ENCODE measurements around the gene NLN.

NLN gene

GRCh38 chr5:65704621-65705239, 17.3 kb upstream of the NLN start:
- Histone ChIP-seq H3K36me3 (peaks cover 72% of the 10 kb centered on the region), H3K9me3 (peaks cover 4% of the 10 kb centered on the region), H3K4me3 (ENCODE audit: low read depth in 1 of 2, low read length in 1 of 2) (no peak overlapping the region), H3K4me1 (ENCODE audit: control insufficient read depth in 1 of 2, insufficient read depth in 1 of 2, low read depth in 1 of 2, low read length in 1 of 2) (peaks cover 4 to 8% of the 10 kb centered on the region in 2 experiments), H3K27ac (no peak overlapping the region), H3K27me3 (no peaks in the 10 kb centered on the region)
- no peak for TF ChIP-seq CTCF (IDR thresholded peaks at IDR 0.05)

- peaks cover 4 to 8% of the 10 kb centered on the region in 2 experiments for H3K4me1 ChIP-seq (ENCODE audit: control insufficient read depth in 1 of 2, insufficient read depth in 1 of 2, low read depth in 1 of 2, low read length in 1 of 2)
- no peak overlapping the region for H3K4me3 ChIP-seq (ENCODE audit: low read depth in 1 of 2, low read length in 1 of 2)
- no peak for TF ChIP-seq CTCF (IDR thresholded peaks at IDR 0.05)
- no peak overlapping the region for H3K27ac ChIP-seq
- H3K36me3 ChIP-seq, result peaks cover 84% of the 10 kb centered on the region
- H3K27me3 ChIP-seq, result no peaks in the 10 kb centered on the region
- H3K9me3 ChIP-seq, result peaks cover 4% of the 10 kb centered on the region
Observed at GRCh38 chr5:65707663-65708062, 14.3 kb upstream of the NLN start.

- peaks cover 80% of the 10 kb centered on the region for H3K36me3 ChIP-seq
Observed at GRCh38 chr5:65708145-65708544, 13.9 kb upstream of the NLN start.

GRCh38 chr5:65718576-65719310, 3.3 kb upstream of the NLN start:
- no peak overlapping the region for H3K4me3 ChIP-seq (ENCODE audit: low read depth in 1 of 2, low read length in 1 of 2)
- H3K4me1 ChIP-seq (ENCODE audit: control insufficient read depth in 1 of 2, insufficient read depth in 1 of 2, low read depth in 1 of 2, low read length in 1 of 2), result peaks cover 28 to 33% of the 10 kb centered on the region in 2 experiments
- no peaks in the 10 kb centered on the region for H3K9me3 ChIP-seq
- peaks cover 46% of the 10 kb centered on the region for H3K36me3 ChIP-seq
- TF ChIP-seq CTCF (IDR thresholded peaks at IDR 0.05), result no peak
- H3K27me3 ChIP-seq, result no peaks in the 10 kb centered on the region
- H3K27ac ChIP-seq, result no peak overlapping the region

More at GRCh38 chr5:65708145-65708544, 13.9 kb upstream of the NLN start:
- Histone ChIP-seq H3K27ac (peak overlapping the region; percentile 23), H3K4me3 (ENCODE audit: low read depth in 1 of 2, low read length in 1 of 2) (no peak overlapping the region), H3K9me3 (peaks cover 4% of the 10 kb centered on the region), H3K4me1 (ENCODE audit: control insufficient read depth in 1 of 2, insufficient read depth in 1 of 2, low read depth in 1 of 2, low read length in 1 of 2) (peaks cover 4 to 8% of the 10 kb centered on the region in 2 experiments), H3K27me3 (no peaks in the 10 kb centered on the region)
- TF ChIP-seq CTCF (IDR thresholded peaks at IDR 0.05), result no peak

GRCh38 chr5:65721050-65721719, 820 bp upstream of the NLN start:
- H3K4me3 ChIP-seq (ENCODE audit: low read depth in 1 of 2, low read length in 1 of 2), result peak overlapping the region; percentile 95 to 97

More at GRCh38 chr5:65721050-65721719, 820 bp upstream of the NLN start:
- no peaks in the 10 kb centered on the region for H3K9me3 ChIP-seq
- H3K27ac ChIP-seq, result peak overlapping the region; percentile 82
- no peaks in the 10 kb centered on the region for H3K27me3 ChIP-seq
- no peak for TF ChIP-seq CTCF (IDR thresholded peaks at IDR 0.05)
- H3K4me1 ChIP-seq (ENCODE audit: control insufficient read depth in 1 of 2, insufficient read depth in 1 of 2, low read depth in 1 of 2, low read length in 1 of 2), result peaks cover 34 to 38% of the 10 kb centered on the region in 2 experiments
- peaks cover 29% of the 10 kb centered on the region for H3K36me3 ChIP-seq

Measured in neutrophil (primary cell).